ENCODE data around the gene FAM187B. TPM values are rescaled to one million over a fixed set of nuclear protein-coding genes. Genes with fewer than 3 reads are reported as not detected.

The FAM187B gene
- polyA plus RNA-seq, 1 of the 3 experiments (the other 2 are of a cell fraction): not detected

GRCh38 chr19:35274323-35274722, 45.8 kb upstream of the FAM187B start:
- peaks cover 28 to 40% of the 10 kb centered on the region in 2 experiments for H3K36me3 ChIP-seq (replicated peaks in 1 of 2; ENCODE audit: control insufficient read depth in 1 of 2, insufficient read depth in 2 of 2, low read length in 1 of 2)
- H2AFZ ChIP-seq (ENCODE audit: low read depth): no peak overlapping the region
- no peaks in the 10 kb centered on the region for H4K20me1 ChIP-seq (ENCODE audit: insufficient read depth)
- H3K9me3 ChIP-seq: no peaks in the 10 kb centered on the region
- H3K4me1 ChIP-seq (ENCODE audit: control insufficient read depth in 1 of 2, insufficient read depth in 2 of 2, low read depth in 1 of 2, low read length in 1 of 2): peaks cover 4 to 7% of the 10 kb centered on the region in 2 experiments; a peak in 1 of 4 replicates
- CTCF ChIA-PET: interaction anchor here (1.4 kb wide), 1 partner anchor 31 kb away, joined by 3 read pairs; no protein-coding TSS in a partner anchor
- H3K79me2 ChIP-seq (ENCODE audit: insufficient read depth): peaks cover 5% of the 10 kb centered on the region
- no peaks in the 10 kb centered on the region for H3K9me2 ChIP-seq
- no peak overlapping the region for H3K4me3 ChIP-seq (ENCODE audit: low read depth in 2 of 2, low read length in 1 of 2)
- no peak for DNase-seq
- no peaks in the 10 kb centered on the region for H3F3A ChIP-seq (replicated peaks; ENCODE audit: insufficient read depth)
- no peak overlapping the region for H3K4me2 ChIP-seq
- TF ChIP-seq GABPA (IDR thresholded peaks at IDR 0.05; ENCODE audit: low read depth) (no peak), ELF1 (IDR thresholded peaks at IDR 0.05) (no peak), TEAD4 (IDR thresholded peaks at IDR 0.05; ENCODE audit: borderline replicate concordance, insufficient read depth) (no peak), NRF1 (IDR thresholded peaks at IDR 0.05; ENCODE audit: low read depth, low read length) (no peak), SMC3 (IDR thresholded peaks at IDR 0.05; ENCODE audit: low read depth, low read length) (no peak), YY1 (IDR thresholded peaks at IDR 0.05; ENCODE audit: low read depth) (no peak)
- TF ChIP-seq, protein P1, sequence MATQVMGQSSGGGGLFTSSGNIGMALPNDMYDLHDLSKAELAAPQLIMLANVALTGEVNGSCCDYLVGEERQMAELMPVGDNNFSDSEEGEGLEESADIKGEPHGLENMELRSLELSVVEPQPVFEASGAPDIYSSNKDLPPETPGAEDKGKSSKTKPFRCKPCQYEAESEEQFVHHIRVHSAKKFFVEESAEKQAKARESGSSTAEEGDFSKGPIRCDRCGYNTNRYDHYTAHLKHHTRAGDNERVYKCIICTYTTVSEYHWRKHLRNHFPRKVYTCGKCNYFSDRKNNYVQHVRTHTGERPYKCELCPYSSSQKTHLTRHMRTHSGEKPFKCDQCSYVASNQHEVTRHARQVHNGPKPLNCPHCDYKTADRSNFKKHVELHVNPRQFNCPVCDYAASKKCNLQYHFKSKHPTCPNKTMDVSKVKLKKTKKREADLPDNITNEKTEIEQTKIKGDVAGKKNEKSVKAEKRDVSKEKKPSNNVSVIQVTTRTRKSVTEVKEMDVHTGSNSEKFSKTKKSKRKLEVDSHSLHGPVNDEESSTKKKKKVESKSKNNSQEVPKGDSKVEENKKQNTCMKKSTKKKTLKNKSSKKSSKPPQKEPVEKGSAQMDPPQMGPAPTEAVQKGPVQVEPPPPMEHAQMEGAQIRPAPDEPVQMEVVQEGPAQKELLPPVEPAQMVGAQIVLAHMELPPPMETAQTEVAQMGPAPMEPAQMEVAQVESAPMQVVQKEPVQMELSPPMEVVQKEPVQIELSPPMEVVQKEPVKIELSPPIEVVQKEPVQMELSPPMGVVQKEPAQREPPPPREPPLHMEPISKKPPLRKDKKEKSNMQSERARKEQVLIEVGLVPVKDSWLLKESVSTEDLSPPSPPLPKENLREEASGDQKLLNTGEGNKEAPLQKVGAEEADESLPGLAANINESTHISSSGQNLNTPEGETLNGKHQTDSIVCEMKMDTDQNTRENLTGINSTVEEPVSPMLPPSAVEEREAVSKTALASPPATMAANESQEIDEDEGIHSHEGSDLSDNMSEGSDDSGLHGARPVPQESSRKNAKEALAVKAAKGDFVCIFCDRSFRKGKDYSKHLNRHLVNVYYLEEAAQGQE (IDR thresholded peaks at IDR 0.05; ENCODE audit: low read depth, low read length): no peak
- TF ChIP-seq, protein P2, sequence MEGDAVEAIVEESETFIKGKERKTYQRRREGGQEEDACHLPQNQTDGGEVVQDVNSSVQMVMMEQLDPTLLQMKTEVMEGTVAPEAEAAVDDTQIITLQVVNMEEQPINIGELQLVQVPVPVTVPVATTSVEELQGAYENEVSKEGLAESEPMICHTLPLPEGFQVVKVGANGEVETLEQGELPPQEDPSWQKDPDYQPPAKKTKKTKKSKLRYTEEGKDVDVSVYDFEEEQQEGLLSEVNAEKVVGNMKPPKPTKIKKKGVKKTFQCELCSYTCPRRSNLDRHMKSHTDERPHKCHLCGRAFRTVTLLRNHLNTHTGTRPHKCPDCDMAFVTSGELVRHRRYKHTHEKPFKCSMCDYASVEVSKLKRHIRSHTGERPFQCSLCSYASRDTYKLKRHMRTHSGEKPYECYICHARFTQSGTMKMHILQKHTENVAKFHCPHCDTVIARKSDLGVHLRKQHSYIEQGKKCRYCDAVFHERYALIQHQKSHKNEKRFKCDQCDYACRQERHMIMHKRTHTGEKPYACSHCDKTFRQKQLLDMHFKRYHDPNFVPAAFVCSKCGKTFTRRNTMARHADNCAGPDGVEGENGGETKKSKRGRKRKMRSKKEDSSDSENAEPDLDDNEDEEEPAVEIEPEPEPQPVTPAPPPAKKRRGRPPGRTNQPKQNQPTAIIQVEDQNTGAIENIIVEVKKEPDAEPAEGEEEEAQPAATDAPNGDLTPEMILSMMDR (IDR thresholded peaks at IDR 0.05): no peak
- no peak overlapping the region for H3K27ac ChIP-seq (ENCODE audit: low read depth in 2 of 2, low read length in 1 of 2)
- 94% methylated on average over 5 of the region's 5 CpGs for WGBS (ENCODE audit: low lambda C conversion rate)
- H3K9ac ChIP-seq: no peak overlapping the region
- no peaks in the 10 kb centered on the region for H3K27me3 ChIP-seq (ENCODE audit: insufficient read depth)
- POLR2A ChIA-PET: no interaction called here

GRCh38 chr19:35273686-35274259, 45.2 kb upstream of the FAM187B start:
- Histone ChIP-seq H2AFZ (ENCODE audit: low read depth) (no peak overlapping the region), H3K9me3 (no peaks in the 10 kb centered on the region), H3F3A (replicated peaks; ENCODE audit: insufficient read depth) (no peaks in the 10 kb centered on the region), H3K79me2 (ENCODE audit: insufficient read depth) (peaks cover 5% of the 10 kb centered on the region), H3K27me3 (ENCODE audit: insufficient read depth) (no peaks in the 10 kb centered on the region), H3K9me2 (no peaks in the 10 kb centered on the region), H3K4me1 (ENCODE audit: control insufficient read depth in 1 of 2, insufficient read depth in 2 of 2, low read depth in 1 of 2, low read length in 1 of 2) (peaks cover 4 to 7% of the 10 kb centered on the region in 2 experiments; a peak in 1 of 4 replicates), H3K36me3 (replicated peaks in 1 of 2; ENCODE audit: control insufficient read depth in 1 of 2, insufficient read depth in 2 of 2, low read length in 1 of 2) (peaks cover 28 to 37% of the 10 kb centered on the region in 2 experiments), H3K9ac (no peak overlapping the region), H3K4me2 (no peak overlapping the region), H4K20me1 (ENCODE audit: insufficient read depth) (no peaks in the 10 kb centered on the region), H3K27ac (ENCODE audit: low read depth in 2 of 2, low read length in 1 of 2) (no peak overlapping the region), H3K4me3 (ENCODE audit: low read depth in 2 of 2, low read length in 1 of 2) (no peak overlapping the region)
- TF ChIP-seq SMC3 (IDR thresholded peaks at IDR 0.05; ENCODE audit: low read depth, low read length) (no peak), TAF1 (IDR thresholded peaks at IDR 0.05; ENCODE audit: borderline replicate concordance, low read depth, low read length) (no peak), RFX5 (IDR thresholded peaks at IDR 0.05; ENCODE audit: low read length) (no peak), JUND (IDR thresholded peaks at IDR 0.05) (no peak), EZH2phosphoT487 (IDR thresholded peaks at IDR 0.05; ENCODE audit: borderline replicate concordance, low read depth) (no peak), FOXJ3 (CRISPR knock-in tag; IDR thresholded peaks at IDR 0.05) (no peak)
- ChIA-PET CTCF (interaction anchor here (1.3 kb wide), 1 partner anchor 8 kb away, joined by 3 read pairs; the partner anchor contains the start of gene HAMP), POLR2A (no interaction called here)
- WGBS (ENCODE audit: low lambda C conversion rate): 90% methylated on average over 14 of the region's 14 CpGs
- no peak for DNase-seq
